GM12801 (cell line): ENCODE measurements around the gene WDR93.

Experiments used
- TF ChIP-seq, protein P1 (sequence below): IDR thresholded peaks from one replicate; pipeline ENCODE4 v1.5.1; 2011; ENCODE audit warnings: control low read depth; ENCODE audit not compliant: insufficient read length; ENCODE audit errors: extremely low read depth

The WDR93 gene

DNA sequence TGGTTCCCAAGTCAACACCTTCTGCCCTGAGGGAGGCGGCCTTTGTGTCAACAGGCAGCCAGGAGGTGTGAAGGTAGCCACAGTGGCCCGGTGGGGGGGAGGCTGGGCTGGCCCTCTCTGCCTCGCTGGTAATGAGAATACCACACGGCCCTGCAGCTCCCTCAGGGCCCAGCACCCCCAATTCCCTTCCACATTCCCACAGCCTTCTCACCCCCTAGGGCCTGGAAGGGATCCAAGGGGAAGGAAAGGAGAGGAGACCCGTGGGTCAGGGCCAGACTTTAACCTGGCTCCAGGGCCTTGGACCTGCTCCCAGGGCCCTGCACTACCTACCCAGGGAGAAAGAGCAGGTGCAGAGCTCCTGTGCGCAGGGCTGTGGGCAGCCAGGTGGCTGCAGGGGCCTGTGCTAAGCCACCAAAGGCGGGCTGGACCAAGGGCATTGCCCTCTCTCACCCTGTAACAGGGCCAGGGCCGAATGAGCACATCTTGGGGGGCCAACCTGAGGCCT is 76.9 kb downstream of the WDR93 start:
- TF ChIP-seq, protein P1, sequence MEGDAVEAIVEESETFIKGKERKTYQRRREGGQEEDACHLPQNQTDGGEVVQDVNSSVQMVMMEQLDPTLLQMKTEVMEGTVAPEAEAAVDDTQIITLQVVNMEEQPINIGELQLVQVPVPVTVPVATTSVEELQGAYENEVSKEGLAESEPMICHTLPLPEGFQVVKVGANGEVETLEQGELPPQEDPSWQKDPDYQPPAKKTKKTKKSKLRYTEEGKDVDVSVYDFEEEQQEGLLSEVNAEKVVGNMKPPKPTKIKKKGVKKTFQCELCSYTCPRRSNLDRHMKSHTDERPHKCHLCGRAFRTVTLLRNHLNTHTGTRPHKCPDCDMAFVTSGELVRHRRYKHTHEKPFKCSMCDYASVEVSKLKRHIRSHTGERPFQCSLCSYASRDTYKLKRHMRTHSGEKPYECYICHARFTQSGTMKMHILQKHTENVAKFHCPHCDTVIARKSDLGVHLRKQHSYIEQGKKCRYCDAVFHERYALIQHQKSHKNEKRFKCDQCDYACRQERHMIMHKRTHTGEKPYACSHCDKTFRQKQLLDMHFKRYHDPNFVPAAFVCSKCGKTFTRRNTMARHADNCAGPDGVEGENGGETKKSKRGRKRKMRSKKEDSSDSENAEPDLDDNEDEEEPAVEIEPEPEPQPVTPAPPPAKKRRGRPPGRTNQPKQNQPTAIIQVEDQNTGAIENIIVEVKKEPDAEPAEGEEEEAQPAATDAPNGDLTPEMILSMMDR, result no peak

DNA sequence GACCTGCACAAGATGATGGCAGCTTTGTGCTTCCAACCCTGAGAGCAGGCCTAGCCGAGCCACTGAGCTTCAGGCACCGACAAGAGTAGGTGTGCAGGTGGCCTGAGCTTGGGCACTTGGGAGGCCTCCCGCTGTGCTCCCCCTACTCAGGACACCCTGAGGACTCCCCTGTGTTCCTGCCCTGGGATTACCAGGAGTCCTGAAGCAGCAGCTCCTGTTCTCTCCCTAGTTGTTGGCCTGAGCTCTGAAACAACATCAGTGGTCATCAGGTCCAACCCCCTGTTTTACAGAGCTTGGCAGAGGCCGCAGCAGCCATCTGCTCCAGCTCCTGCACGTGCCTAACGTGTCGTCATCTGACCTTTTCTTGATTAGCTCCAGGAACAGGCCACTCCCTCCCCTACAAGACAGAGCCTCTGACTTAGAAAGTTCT is 77.5 kb downstream of the WDR93 start:
- TF ChIP-seq, protein P1, result no peak

DNA sequence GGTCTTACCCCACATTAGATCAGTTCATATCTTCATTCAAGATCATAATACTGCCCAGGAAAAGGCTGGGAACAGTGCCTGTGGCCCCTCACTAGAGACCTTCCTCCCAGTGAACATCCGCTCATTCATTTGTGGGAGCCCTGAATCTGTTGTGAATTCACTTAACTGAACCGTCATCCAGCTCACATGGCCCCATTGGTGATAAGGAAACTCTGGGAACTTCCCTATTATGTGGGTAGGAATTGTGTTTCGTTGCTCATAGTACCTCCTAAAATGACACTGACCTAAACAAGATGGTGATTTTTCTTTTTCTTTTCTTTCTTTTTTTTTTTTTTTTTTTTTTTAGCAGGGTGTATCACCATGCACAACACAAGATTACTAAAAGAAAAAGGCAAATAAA is 78.8 kb downstream of the WDR93 start:
- TF ChIP-seq, protein P1, result no peak

DNA sequence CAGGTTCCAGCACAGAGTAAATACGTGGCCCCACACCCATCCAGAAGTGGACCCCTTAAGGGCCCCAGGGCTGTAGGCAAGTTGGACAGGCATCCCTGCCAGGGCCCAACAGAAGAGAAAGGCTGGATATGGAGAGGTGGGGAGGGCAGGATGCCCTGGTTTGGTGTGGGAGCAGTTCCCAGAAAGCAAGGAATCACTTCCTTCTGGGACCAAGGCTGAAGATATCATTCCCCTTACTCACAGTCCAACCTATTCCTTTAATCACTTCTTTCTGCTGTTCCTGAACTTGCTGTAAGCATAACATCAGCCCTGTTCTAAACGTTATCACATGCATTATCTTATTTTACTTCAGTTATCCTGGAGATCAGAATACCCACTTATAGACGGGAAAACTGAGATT is 79.4 kb downstream of the WDR93 start:
- TF ChIP-seq, protein P1, result no peak

DNA sequence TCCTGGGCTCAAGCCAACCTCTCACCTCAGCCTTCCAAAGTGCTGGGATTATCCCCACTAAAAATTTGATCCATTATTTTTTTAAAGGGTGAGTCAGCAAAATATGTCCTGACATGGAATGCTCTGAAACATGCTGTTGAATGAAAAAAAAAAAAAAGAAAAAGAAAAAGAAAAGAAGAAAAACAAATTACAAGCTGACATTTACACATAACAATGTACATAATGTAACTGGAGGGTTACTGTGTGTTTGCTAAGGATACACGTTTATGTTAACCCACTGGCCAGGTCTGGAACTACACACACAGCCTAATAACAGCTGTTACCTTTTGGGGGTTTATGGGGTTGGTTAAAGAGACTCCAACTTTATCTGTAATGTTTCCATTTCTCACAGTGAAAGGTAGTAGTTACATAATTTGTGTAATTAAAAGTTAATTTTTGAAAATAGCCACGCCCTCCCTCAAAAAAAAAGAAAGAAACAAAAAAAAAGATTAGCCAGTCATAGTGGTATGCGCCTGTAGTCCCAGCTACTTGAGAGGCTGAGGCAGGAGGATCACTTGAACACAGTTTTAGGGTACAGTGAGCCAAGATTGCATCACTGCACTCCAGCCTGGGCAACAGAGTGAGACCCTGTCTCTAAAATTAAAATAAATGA is 82.4 kb downstream of the WDR93 start:
- TF ChIP-seq, protein P1, result no peak

DNA sequence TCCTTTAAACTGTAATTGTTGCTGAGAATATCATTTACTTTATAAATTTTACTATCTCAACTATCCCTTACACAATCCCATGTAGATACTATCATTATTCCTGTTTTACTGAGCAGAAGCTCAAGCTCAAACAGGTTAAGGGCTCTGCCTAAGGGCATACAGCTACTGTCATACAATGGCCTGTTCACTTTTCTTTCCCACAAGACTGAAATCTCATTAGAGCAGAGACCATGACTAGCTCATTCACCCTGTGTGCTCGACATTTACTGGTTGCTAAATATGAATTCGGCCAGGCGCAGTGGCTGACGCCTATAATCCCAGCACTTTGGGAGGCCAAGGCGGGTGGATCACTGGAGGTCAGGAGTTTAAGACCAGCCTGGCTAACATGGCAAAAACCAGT is 83.9 kb downstream of the WDR93 start:
- TF ChIP-seq, protein P1, result no peak

DNA sequence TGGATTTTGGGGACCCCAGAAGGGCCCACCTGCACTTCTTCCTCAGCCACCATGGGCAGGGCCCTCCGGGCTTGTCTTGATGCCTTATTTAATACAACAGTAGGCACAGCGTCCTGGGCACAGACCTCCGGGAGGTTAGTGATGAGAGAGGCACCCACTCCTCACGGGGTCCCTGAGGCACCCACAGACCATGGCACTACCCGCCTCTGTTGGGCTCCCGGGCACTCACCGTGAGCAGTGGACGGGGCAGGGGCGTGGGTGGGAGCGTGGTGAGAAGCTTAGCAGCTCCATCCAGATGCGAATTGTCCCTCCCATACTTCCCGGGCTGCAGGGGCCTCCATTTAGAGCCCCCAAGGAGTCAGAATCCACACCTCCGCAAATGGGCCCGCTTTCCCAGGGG is 85.2 kb downstream of the WDR93 start:
- TF ChIP-seq, protein P1, result no peak
